HTERT RPE-1 (cell line): ENCODE measurements around the gene ADAM30.

Source experiments
- in situ Hi-C: fragments of 300-500 bp; cut with MboI; formaldehyde crosslinking; loops from 4 replicates; pipeline ENCODE4 v1.14.3; 2020; ENCODE audit warnings: low sequenced_read_pairs

ADAM30 gene

GRCh38 chr1:119896303-119896702 lies at the start of gene ADAM30:
ADAM30 (minus strand) TSS chr1:119896515; CDS start chr1:119896336, 179 bp downstream.
- in situ Hi-C loops, result no loop called here

GRCh38 chr1:119943216-119943615 lies 46.9 kb upstream of the ADAM30 start:
- in situ Hi-C loops, result no loop called here

GRCh38 chr1:119941392-119941791 lies 45.1 kb upstream of the ADAM30 start:
- in situ Hi-C loops, result no loop called here

GRCh38 chr1:119940697-119941096 lies 44.4 kb upstream of the ADAM30 start:
- in situ Hi-C loops, result no loop called here

- in situ Hi-C loops, result no loop called here
Observed at GRCh38 chr1:119937198-119937597, 40.9 kb upstream of the ADAM30 start.

- in situ Hi-C loops, result no loop called here
Observed at GRCh38 chr1:119935915-119936314, 39.6 kb upstream of the ADAM30 start.

- in situ Hi-C loops, result no loop called here
Observed at GRCh38 chr1:119935373-119935772, 39.1 kb upstream of the ADAM30 start.

GRCh38 chr1:119933397-119933796 lies 37.1 kb upstream of the ADAM30 start:
- in situ Hi-C loops, result no loop called here

GRCh38 chr1:119929643-119930315 lies 33.5 kb upstream of the ADAM30 start:
- in situ Hi-C loops, result no loop called here

- in situ Hi-C loops, result no loop called here
Observed at GRCh38 chr1:119926553-119926952, 30.2 kb upstream of the ADAM30 start.

GRCh38 chr1:119924948-119925898 lies 28.9 kb upstream of the ADAM30 start:
- in situ Hi-C loops, result no loop called here

- in situ Hi-C loops, result no loop called here
Observed at GRCh38 chr1:119920104-119920968, 24.0 kb upstream of the ADAM30 start.

GRCh38 chr1:119919241-119919640 lies 22.9 kb upstream of the ADAM30 start:
- in situ Hi-C loops, result no loop called here

- in situ Hi-C loops, result no loop called here
Observed at GRCh38 chr1:119918301-119918700, 22.0 kb upstream of the ADAM30 start.

- in situ Hi-C loops, result no loop called here
Observed at GRCh38 chr1:119917304-119918055, 21.2 kb upstream of the ADAM30 start.

- in situ Hi-C loops, result no loop called here
Observed at GRCh38 chr1:119915517-119915916, 19.2 kb upstream of the ADAM30 start.

- in situ Hi-C loops, result no loop called here
Observed at GRCh38 chr1:119914071-119914470, 17.8 kb upstream of the ADAM30 start.

- in situ Hi-C loops, result no loop called here
Observed at GRCh38 chr1:119912963-119913362, 16.6 kb upstream of the ADAM30 start.

- in situ Hi-C loops, result no loop called here
Observed at GRCh38 chr1:119911775-119912174, 15.5 kb upstream of the ADAM30 start.

- in situ Hi-C loops, result no loop called here
Observed at GRCh38 chr1:119910618-119911017, 14.3 kb upstream of the ADAM30 start.
